SH-SY5Y (cell line): ENCODE data around the gene KRT83.

Source experiments
- GATA2 ChIP-seq: IDR thresholded peaks from 2 replicates; pipeline ENCODE4 v1.6.1; 2011; ENCODE audit warnings: mild to moderate bottlenecking, low read depth, low read length
- GATA3 ChIP-seq: IDR thresholded peaks from 2 replicates; pipeline ENCODE4 v1.6.1; 2011; ENCODE audit warnings: low read depth, mild to moderate bottlenecking, low read length, moderate library complexity

DNA sequence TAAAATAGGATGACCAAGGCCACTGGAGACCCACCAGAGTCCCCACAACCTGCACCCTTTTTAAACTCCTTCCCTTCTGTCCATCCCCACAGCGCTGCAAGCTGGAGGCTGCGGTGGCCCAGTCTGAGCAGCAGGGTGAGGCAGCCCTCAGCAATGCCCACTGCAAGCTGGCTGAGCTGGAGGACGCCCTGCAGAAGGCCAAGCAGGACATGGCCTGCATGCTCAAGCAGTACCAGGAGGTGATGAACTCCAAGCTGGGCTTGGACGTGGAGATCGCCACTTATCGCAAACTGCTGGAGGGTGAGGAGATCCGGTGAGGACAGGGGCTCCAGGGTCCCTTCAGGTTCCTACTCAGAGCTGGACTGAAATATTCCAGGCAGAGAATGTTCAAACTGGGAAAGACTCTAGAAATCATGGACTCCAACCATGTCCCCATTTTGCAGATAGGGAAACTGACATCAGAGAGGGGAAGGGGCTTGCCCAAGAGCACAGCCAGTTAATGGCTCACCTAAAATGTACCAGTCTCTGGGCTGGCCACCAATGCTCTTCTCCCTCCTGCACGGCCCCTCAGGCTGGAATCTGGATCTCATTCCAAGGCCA, 28.9 kb upstream of the KRT83 start:
- TF ChIP-seq GATA2 (no peak), GATA3 (no peak)
